NCI-H510A treated with DMSO at 0.1 percent for 48 hours (cell line): Measurements from ENCODE around the gene GPR18.

Experiments
- DNase-seq: peaks from one replicate; lab custom pipeline; 2025; lab: John Stamatoyannopoulos, UW

Gene GPR18

GRCh38 chr13:99258210-99258860 lies at the start of gene GPR18:
TSS of gene GPR18 (minus strand) at chr13:99258379. CDS start at chr13:99255872, 2,507 bp downstream.
- no peak for DNase-seq

GRCh38 chr13:99307648-99308339 lies 49.6 kb upstream of the GPR18 start:
- peak; percentile 43 for DNase-seq

GRCh38 chr13:99307247-99307646 lies 49.1 kb upstream of the GPR18 start, which contains the start of gene GPR183:
TSS of gene GPR183 (minus strand) at chr13:99307399. CDS start at chr13:99296145, 11,254 bp downstream.
- DNase-seq: no peak

GRCh38 chr13:99305566-99305965 lies 47.4 kb upstream of the GPR18 start:
- no peak for DNase-seq

- no peak for DNase-seq
These were observed 47.0 kb upstream of the GPR18 start for GRCh38 chr13:99305158-99305557.

GRCh38 chr13:99304541-99304940 lies 46.4 kb upstream of the GPR18 start:
- DNase-seq: no peak

- DNase-seq: no peak
These were observed 45.8 kb upstream of the GPR18 start for GRCh38 chr13:99303863-99304521.

- DNase-seq: no peak
These were observed 44.7 kb upstream of the GPR18 start for GRCh38 chr13:99302637-99303505.

- DNase-seq: no peak
These were observed 43.9 kb upstream of the GPR18 start for GRCh38 chr13:99301913-99302636.

GRCh38 chr13:99301056-99301838 lies 43.1 kb upstream of the GPR18 start:
- DNase-seq: no peak

- peak; percentile 14 for DNase-seq
These were observed 41.8 kb upstream of the GPR18 start for GRCh38 chr13:99299920-99300341.

GRCh38 chr13:99299256-99299919 lies 41.2 kb upstream of the GPR18 start:
- no peak for DNase-seq

- DNase-seq: no peak
These were observed 39.9 kb upstream of the GPR18 start for GRCh38 chr13:99298056-99298455.

GRCh38 chr13:99297331-99297730 lies 39.2 kb upstream of the GPR18 start:
- no peak for DNase-seq

GRCh38 chr13:99296398-99296797 lies 38.2 kb upstream of the GPR18 start:
- no peak for DNase-seq

GRCh38 chr13:99295488-99296252 lies 37.5 kb upstream of the GPR18 start:
- DNase-seq: no peak

GRCh38 chr13:99294958-99295357 lies 36.8 kb upstream of the GPR18 start:
- DNase-seq: no peak

- no peak for DNase-seq
These were observed 36.0 kb upstream of the GPR18 start for GRCh38 chr13:99294198-99294597.

- DNase-seq: no peak
These were observed 35.0 kb upstream of the GPR18 start for GRCh38 chr13:99293178-99293577.
